Cardiac septum (tissue), 1 donor: Measurements from ENCODE around the gene FMNL2. TPM values are rescaled to one million over a fixed set of nuclear protein-coding genes. Genes with fewer than 3 reads are reported as not detected.

Source experiments
- DNase-seq: peaks from one replicate; pipeline ENCODE4 v3.0.0-alpha.2; 2020; ENCODE audit warnings: low spot score
- intact Hi-C: fragments of 100-400 bp; cut with DNase I; formaldehyde crosslinking; loops from one replicate; pipeline ENCODE4 v1.14.0; 2022
- total RNA-seq: library from RNA; stranded (reverse); fragmentation: NEBNext Ultra II Directional; extraction: Animal tissue kit (Norgen Biotek cat#: 25700); gene quantifications from one replicate; pipeline ENCODE4 v1.2.1, GENCODE V29; 2021
- donor health status: DM: no; HTN: no; CAD: no.

FMNL2 gene
- total RNA-seq, 1 donor from 2014 or later = 6.2 TPM

- no peak for DNase-seq
- intact Hi-C loops = no loop called here
Measured at GRCh38 chr2:152436148-152436547, 101.2 kb downstream of the FMNL2 start.

GRCh38 chr2:152437276-152438108, 102.5 kb downstream of the FMNL2 start:
- intact Hi-C loops = no loop called here
- no peak for DNase-seq

DNA sequence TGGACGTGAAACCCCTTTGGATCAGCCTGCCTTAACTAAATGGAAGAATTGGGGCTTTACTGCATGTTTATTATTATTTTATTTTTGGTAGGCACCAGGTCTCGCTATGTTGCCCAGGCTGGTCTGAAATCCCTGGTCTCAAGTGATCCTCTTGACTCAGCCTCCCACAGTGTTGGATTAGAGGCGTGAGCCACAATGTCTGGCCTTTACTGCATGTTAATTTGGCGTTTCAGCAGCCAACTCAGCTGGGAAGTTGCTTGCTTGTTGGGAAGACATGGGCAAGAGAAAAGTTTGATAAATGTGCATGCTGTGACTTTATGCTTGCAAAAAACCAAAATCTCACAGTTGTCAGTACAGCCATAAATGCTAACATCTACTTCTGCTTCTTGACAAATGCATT, 105.1 kb downstream of the FMNL2 start:
- intact Hi-C loops = no loop called here

DNA sequence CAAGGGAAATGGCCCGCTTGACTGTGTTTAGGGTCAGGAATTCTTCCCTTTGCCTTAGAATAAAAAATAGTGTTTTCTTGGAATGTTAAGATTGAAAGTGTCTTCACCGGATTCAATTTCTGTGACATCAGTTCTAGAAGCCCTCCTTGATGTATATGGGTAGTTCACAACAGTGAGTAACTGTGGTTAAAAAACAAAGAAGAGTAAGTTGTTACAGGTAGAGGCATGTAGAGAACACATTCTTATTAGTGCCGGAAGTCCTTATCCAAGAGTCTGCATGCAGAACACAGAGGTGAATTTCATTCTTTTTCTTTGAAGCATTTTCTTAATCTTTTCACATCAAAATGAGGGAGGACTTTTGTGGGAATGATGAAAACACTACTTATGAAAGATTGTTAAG, 105.5 kb downstream of the FMNL2 start:
- no peak for DNase-seq
- intact Hi-C loops = no loop called here

More for the DNA sequence above, 105.1 kb downstream of the FMNL2 start:
- no peak for DNase-seq

DNA sequence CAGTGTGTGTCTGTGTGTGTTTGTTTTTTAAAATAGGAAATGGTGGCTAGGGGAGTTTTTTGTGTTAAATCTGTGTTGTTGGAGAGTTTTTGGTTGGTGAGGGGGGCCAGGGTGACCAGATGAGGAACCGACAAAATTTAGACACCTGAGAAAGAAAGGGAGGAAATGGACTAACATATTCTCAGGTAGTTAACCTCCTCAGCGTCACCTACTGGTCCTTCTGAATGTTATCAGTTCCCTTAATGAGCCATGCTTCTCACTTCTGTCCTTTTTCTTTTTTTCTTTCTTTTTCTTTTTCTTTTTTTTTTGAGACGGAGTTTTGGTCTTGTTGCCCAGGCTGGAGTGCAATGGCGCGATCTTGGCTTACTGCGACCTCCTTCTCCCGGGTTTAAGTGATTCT, 107.0 kb downstream of the FMNL2 start:
- DNase-seq = no peak
- intact Hi-C loops = no loop called here

GRCh38 chr2:152443771-152444170, 108.8 kb downstream of the FMNL2 start:
- no peak for DNase-seq

GRCh38 chr2:152444448-152444847, 109.5 kb downstream of the FMNL2 start:
- no peak for DNase-seq
- intact Hi-C loops = no loop called here

More at GRCh38 chr2:152443771-152444170, 108.8 kb downstream of the FMNL2 start:
- intact Hi-C loops = no loop called here

DNA sequence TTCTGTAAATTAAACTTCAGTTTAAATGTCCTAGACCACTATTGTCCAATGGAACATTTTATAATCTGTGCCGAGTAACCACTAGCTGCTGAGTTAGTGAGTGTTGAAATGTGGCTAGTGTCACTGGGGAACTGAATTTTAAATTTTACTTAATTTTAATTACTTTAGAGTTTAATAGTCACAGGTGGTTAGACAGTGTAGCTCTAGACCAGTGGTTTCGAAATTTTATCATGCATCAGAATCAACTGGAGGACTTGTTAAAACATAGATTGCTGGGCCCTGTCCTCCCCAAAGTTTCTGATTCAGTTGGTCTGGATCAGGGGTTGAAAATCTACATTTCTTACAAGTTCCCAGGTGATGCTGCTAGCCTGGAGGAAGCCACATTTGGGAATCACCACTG, 110.4 kb downstream of the FMNL2 start:
- DNase-seq = no peak
- intact Hi-C loops = no loop called here

GRCh38 chr2:152445791-152446201, 110.8 kb downstream of the FMNL2 start:
- no peak for DNase-seq
- intact Hi-C loops = no loop called here

DNA sequence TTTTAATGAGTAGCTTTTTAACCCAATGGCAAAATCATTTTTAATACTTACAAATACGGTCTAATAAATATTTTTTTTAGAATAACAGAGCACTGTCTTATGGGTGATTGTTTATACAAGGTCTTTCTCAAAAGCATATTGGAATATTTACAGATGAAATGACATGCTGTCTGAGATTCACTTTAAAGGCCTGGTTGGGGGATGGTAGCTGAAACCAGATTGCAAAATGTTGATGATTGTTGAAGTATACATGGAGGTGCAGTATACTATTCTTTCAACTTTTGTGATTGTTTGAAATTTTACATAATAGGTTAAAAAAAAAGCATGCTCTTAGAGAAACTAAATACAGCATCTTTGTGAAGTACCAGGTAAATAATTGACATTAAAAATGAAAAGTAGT, 111.2 kb downstream of the FMNL2 start:
- intact Hi-C loops = no loop called here

DNA sequence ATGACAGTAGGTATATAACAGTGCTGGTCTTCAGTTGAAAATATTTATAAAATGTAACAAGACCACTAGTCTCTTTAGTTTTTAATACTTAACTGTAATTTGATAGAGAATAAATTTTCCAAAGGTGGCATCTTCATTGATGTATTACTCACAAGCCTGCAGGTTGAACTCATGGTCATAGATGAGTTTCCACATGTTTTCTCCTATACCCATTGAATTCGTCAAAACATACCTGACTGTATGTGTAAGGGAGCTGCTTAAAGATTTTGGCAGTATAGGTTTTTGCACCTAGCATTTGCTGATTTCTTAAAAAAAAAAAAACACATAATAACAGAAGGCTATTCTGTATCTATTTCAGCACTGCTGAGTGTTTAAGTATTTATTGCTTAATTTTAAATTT, 112.9 kb downstream of the FMNL2 start:
- intact Hi-C loops = no loop called here
- DNase-seq = no peak

More for the DNA sequence above, 111.2 kb downstream of the FMNL2 start:
- DNase-seq = no peak

DNA sequence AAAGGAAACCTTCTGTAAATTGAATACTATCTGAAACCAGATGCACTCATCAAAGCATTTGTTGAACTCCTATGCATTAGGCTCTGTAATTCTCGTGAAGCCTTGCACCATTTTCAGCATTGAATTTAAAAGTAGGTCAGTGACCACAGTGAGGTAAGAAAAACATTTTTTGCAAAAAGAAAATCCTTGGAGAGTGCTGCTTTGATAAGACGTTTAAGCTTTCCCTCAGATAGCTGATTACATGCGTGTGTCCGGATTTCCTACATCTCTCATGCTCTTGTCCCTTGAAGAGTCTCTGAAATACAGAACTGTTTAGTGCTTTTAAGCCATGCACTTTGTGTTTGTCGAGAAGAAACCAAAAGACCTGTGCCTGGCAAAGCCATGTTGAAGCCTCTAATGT, 113.6 kb downstream of the FMNL2 start:
- no peak for DNase-seq
- intact Hi-C loops = no loop called here

GRCh38 chr2:152449578-152449977, 114.6 kb downstream of the FMNL2 start:
- no peak for DNase-seq
- intact Hi-C loops = no loop called here

DNA sequence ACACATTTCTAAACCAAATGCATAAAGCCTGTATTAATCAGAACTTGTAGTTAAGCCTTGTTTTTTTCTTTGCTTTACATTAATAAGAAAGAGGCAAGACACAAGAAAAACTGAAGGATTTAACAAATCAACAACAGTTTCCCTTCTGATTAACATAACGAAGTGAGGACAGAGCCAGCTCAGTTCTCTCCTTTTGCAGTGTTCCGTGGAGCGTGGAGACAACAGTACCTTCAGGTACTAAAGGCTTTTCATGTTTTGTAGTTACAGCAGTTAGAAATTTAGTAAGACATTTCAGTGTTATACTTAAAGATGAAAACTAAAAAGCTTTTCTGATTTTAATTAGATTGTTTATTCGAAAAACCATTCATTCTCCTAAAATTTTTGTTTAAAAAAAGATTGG, 115.2 kb downstream of the FMNL2 start:
- DNase-seq = no peak
- intact Hi-C loops = no loop called here

GRCh38 chr2:152452256-152452973, 117.4 kb downstream of the FMNL2 start:
- DNase-seq = no peak
- intact Hi-C loops = no loop called here

DNA sequence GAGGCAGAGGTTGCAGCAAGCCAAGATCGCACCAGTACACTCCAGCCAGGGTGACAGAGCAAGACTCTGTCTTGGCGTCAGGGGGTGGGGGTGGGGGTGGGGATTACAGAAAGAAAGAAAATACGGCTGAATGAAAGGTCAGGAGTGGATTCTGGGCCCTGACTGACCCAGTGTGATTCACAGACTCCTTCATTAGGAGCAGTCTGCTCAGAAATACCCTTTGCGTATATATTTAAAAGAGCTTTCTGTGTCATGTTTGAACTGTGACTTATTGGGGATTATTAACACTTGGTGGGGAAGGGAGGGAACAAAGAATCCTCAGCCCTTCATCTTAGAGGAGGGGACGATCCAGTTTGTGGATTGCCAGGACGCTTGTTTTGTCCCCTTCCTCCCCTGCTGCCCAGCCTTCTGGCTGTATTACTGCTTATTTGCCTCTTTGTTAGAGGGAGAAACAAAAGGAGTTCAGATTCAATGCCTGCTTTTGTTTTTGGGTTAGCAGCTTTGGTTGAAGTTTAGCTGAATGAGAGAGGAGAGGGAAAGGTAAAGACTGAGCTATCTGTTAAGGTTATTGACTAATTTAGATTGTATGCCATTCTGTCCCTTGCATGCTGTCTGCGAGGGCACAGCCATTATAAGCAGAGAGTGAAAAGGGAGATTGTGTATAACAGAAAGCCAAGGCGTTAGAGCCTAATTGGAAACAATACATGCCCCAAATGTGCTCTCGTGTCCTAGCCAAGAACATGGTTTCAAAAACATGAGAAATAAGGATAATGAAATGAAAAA, 118.3 kb downstream of the FMNL2 start:
- intact Hi-C loops = no loop called here
- DNase-seq = no peak

- intact Hi-C loops = no loop called here
Measured at GRCh38 chr2:152454371-152454770, 119.4 kb downstream of the FMNL2 start.

GRCh38 chr2:152454960-152455359, 120.0 kb downstream of the FMNL2 start:
- intact Hi-C loops = no loop called here
- DNase-seq = no peak

More at GRCh38 chr2:152454371-152454770, 119.4 kb downstream of the FMNL2 start:
- DNase-seq = no peak

GRCh38 chr2:152455738-152456137, 120.8 kb downstream of the FMNL2 start:
- intact Hi-C loops = no loop called here

DNA sequence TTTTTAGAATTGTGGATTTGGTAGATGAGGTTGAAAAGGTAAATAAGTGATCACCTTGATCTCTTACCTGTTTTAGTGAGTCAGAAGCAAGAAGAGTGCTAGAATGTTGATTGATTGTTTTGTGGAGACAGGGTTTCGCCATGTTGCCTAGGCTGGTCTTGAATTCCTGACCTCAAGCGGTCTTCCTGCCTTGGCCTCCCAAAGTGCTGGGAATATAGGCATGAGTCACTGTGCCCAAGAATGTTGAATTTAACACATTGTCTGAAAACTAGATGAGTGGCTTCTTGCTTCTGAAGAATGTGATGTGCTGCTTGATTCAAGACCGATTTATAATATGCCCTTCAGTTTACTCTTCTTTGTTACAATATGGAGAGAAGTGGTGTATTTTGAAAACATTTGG, 121.3 kb downstream of the FMNL2 start:
- intact Hi-C loops = no loop called here
- no peak for DNase-seq

More at GRCh38 chr2:152455738-152456137, 120.8 kb downstream of the FMNL2 start:
- DNase-seq = no peak
